Measurements from ENCODE around the gene CBX4.

- TF ChIP-seq, protein P1, sequence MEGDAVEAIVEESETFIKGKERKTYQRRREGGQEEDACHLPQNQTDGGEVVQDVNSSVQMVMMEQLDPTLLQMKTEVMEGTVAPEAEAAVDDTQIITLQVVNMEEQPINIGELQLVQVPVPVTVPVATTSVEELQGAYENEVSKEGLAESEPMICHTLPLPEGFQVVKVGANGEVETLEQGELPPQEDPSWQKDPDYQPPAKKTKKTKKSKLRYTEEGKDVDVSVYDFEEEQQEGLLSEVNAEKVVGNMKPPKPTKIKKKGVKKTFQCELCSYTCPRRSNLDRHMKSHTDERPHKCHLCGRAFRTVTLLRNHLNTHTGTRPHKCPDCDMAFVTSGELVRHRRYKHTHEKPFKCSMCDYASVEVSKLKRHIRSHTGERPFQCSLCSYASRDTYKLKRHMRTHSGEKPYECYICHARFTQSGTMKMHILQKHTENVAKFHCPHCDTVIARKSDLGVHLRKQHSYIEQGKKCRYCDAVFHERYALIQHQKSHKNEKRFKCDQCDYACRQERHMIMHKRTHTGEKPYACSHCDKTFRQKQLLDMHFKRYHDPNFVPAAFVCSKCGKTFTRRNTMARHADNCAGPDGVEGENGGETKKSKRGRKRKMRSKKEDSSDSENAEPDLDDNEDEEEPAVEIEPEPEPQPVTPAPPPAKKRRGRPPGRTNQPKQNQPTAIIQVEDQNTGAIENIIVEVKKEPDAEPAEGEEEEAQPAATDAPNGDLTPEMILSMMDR (IDR thresholded peaks at IDR 0.05), result no peak
- TF ChIP-seq EP300 (IDR thresholded peaks at IDR 0.05), result peak in 1 of 2 donors; percentile 58
Measured at GRCh38 chr17:79812353-79813258, 26.6 kb downstream of the CBX4 start.
